NCI-H187 (cell line): Measurements from ENCODE around the gene IRX1.

Experiments
- DNase-seq, 2 experiments: peaks; one replicate each; lab custom pipeline; 2025; lab: John Stamatoyannopoulos, UW

Gene IRX1

DNA sequence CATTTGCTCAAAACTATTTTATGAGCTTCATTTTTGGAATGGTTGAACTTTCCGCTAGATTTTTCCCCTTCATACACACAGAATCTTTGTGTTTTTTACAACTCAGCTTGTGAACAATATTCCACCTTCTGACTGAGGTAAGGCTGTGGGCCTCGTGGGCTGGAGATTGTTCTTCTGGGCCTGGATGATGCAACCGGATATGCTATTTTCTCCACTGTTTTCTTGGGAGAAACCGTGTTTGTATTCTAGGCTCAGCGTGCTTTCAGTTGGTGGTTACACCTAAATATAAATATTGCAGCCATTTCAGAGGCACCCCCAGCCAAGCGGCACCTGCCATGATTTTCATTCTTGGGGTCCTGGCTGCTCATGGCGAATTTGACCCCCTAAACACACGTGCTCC lies 55.2 kb downstream of the IRX1 start:
- DNase-seq, result no peak
